Measurements from ENCODE around the gene MACROD2.

DNA sequence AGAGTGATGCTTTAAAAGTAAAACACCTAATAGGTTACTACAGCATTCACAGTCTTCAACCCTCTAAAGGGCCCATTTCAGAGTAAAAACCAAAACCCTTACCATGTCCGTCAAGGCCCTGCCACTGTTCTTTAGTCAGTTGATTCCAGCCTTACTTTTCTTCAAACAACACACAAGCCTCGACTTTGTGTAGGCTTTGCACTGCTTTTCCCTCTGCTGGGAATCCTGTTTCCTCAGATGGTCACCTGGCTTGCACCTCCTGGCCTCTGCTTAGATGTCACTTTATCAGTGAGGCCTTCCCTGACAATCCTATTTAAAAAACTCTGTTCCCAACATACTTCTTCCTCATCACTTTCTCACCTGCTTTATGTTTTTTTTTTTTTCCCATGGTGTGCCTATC lies 419.2 kb downstream of the MACROD2 start:
- TF ChIP-seq, protein P1, sequence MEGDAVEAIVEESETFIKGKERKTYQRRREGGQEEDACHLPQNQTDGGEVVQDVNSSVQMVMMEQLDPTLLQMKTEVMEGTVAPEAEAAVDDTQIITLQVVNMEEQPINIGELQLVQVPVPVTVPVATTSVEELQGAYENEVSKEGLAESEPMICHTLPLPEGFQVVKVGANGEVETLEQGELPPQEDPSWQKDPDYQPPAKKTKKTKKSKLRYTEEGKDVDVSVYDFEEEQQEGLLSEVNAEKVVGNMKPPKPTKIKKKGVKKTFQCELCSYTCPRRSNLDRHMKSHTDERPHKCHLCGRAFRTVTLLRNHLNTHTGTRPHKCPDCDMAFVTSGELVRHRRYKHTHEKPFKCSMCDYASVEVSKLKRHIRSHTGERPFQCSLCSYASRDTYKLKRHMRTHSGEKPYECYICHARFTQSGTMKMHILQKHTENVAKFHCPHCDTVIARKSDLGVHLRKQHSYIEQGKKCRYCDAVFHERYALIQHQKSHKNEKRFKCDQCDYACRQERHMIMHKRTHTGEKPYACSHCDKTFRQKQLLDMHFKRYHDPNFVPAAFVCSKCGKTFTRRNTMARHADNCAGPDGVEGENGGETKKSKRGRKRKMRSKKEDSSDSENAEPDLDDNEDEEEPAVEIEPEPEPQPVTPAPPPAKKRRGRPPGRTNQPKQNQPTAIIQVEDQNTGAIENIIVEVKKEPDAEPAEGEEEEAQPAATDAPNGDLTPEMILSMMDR (IDR thresholded peaks at IDR 0.05), result no peak
- TF ChIP-seq POLR2A (IDR thresholded peaks at IDR 0.05), result no peak

Measured in tibial nerve (tissue), 3 donors.